ENCODE results near the gene IL17D.
"Not testable (repeated sequence)": the region's sequence is repeated elsewhere in the genome, so short reads cannot be mapped to it uniquely, and the experiment has no call there.

The IL17D gene, protein sequence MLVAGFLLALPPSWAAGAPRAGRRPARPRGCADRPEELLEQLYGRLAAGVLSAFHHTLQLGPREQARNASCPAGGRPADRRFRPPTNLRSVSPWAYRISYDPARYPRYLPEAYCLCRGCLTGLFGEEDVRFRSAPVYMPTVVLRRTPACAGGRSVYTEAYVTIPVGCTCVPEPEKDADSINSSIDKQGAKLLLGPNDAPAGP

DNA sequence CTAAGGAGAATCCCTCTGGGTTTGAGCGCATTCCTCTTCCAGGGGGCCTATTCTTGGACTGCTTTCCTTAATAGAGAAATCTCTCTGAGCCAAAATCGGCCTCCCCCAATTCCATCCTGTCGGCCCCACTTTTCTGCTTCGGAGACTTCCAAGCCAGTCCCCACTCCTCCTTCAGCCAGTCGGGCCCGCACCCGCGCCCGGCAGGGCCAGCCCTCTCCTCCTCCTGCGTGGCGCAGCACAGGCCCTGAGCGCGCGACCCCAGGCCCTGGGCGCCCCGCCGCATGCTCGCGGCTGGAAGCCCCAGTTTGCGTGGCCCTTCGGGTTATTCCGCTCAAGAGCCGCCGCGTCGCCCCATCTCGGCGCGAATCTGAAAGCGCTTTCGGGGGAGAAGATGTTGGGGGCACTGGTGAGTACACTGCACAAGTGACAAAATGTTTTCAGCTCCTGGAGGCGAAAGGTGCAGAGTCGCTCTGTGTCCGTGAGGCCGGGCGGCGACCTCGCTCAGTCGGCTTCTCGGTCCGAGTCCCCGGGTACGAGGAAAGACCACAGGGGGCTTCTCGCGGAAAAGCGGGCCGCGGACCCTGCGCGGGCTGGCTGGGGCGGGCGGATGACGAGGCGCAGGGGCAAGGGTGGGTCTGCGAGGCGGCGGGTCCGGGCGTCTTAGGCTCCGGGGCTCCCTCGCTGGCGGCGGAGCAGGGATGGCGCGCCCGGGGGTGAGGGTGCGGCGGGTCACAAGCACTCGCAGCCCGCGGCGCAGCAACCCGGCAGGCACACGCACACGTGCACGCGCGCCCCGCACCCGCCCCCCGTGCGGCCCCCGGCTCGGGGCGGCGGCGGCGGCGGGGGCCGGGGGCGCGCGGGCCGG lies at the start of gene IL17D:
Gene IL17D, plus strand, starts transcription at position 785 of the 865 bp plus-strand sequence. CDS start 303 bp downstream, outside the sequence.
- DNase-seq = no peak

DNA sequence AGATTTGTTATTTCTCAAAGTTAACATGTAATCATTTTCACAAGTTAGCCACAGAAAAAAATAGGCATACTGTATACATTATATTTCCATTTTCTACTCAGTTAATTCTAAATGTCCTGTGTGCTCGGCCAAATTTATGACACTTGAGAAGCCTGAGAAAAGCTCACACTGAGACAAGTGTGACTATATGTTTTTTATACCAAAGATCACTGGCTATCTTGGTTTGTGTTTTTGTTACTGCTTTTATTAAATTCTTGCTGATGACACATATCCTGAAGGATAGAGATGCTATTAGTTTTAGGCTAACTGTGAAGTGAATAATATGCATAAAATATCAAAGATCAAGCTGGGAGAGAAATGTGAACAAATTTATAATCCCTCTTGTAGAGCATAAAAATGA lies 49.3 kb upstream of the IL17D start:
- no peak for DNase-seq

DNA sequence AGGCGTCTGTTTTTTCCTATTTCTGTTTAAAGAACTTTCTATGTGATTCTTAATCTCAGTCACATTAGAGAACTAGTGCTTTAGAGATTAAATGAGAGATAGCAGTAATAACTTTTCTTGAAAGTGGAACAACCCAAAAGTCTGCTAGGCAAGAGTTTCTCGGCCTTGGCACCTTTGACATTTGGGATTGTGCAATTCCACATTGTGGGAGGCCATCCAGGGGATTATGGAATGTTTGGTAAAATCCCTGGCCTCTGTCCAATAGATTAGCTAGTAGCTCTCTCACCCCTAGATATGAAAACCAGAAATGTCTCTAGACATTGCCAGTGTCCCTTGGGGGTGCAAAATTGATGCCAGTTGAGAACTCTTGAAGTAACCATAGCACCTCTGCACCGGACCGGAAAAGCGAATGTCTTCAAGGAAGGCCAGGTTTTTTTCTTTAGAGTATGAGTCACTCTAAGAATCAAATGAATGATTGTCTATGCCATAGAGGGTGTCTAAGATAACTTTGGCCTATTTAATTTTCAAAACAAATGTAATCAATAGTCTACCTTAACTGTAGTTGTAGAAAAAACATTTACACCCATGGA lies 45.0 kb upstream of the IL17D start:
- DNase-seq = no peak

DNA sequence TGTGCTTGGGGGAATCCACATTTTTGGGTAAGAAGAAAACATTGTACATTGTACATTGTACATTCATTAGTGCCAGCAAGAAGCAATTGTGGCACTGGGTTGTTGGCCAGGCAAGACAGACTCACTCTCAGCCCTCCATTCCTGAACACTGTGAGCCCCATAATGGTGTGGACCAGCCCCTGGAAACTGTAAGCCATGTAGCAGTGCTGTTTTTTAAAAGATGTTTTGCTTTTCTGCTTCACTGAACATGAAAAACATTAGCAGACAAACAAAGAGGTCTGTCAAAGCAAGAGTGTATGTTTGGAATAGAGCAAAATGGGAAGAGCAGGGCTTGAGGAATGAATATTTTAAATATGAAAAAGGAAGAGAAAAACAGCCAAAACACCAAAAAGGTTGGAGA lies 39.1 kb upstream of the IL17D start:
- DNase-seq = no peak

DNA sequence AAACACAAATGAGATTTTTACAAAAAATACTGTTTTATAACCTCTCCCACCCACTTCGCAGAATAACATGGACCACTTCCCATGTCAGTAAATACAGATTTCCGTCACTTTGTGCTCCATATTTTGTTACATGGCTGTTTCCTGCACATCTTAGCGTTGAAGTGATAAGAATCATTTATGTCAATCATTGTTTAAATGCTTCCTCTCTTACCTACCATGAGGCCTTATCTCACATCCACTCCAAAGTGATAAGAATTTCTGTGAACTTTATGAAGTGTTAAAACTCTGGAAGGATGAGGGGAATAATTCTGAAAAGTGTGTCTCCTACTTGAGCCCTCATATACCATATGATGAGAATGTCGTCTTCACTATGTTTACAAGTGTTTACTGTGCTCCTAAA lies 36.6 kb upstream of the IL17D start:
- DNase-seq = no peak

DNA sequence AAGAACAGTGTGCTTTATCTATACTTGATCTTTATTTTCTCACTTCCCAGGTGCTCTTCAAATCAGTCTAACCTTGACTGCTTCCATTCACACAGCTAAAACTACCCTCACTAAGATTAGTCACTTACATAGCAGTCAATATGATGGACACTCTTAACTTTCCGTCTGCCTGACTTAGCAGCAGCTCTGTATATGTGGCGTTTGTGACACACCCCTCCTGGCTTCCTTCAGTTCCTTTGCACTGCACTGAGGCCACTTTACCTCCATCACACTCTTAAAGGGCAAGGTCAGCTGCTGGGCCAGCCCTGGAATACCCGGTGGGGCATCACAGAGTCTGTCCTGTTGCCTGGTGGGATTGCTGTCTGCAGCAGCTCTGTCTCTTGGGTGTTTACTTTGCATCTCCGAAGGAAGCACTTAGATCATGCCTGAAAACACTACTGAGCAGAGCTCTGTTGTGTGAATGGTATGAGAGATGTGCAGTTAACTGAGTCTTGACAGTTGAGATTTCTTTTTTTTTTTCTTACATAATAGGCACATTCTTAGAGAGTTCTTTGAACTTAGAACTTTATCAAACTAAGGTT lies 35.6 kb upstream of the IL17D start:
- no peak for DNase-seq

DNA sequence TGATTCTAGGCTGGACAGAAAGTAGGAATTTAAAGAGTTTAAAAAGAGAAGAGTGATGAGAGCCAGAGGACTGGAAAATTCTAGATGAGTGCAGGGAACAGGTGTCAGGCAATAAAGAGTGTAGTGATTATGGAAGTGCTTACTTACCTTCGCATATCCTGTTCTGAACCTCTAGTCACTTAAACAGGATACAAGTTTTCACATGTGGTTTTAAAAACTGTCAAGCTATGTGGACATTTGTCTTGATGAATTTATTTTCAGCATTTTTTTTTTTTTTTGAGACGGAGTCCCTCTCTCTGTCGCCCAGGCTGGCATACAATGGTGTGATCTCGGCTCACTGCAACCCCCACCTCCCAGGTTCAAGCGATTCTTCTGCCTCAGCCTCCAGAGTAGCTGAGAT lies 34.3 kb upstream of the IL17D start:
- DNase-seq = no peak

DNA sequence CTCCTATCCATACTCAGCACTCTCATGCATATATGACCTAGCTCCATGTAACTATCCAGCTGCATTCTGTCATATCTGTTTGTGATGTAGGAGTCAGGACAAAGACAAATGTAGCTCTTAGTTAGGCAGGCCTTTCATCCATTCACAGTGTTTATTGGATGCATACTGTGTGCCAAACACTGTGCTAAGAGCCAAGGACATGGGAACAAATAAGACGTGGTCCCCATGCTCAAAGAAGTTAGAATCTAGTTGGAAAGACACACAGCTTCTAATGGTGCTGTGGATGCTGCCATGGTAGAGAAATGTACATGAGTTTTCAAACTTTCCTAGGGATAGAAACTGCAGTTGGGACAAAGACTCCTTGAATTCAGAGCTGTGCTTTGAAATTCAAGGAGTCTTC lies 31.7 kb upstream of the IL17D start:
- no peak for DNase-seq

DNA sequence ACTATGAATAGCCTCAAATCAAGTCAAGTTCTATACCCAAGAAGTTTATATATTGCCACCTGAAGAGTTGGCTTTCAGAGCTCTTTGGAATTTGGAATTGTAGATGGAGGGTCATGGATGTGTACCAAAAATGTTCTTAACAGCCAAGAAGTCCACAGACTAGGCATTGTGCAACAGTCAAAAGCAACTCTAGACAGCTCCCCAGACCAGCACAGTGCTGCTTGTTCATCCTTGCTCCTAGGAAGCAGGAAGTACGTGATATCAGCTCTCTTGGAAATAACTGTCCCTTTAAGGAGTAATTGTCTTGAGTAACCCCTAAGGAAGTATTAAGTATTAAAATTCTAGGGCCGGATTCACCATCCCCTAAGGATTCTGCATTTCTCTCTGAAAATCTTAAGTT lies 30.7 kb upstream of the IL17D start:
- no peak for DNase-seq

DNA sequence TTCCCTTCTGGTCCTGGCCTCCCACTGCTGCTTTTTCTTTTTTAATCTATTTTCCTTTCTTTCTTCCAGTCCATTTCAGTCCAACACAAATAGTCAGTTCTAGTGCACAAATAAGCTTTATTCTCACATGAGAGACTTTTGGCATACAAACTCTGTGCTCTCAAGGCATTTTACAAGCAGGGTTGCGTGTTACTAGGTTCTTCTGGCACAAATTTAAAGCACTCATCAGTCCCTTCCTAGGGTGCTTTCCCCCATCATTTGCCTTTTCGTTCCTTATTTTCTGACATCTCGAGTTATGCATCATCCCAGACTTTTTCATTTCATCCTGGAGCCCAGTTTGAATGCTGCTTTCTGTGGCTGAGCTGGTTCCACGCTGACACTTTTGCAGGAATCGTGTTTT lies 29.8 kb upstream of the IL17D start:
- no peak for DNase-seq

DNA sequence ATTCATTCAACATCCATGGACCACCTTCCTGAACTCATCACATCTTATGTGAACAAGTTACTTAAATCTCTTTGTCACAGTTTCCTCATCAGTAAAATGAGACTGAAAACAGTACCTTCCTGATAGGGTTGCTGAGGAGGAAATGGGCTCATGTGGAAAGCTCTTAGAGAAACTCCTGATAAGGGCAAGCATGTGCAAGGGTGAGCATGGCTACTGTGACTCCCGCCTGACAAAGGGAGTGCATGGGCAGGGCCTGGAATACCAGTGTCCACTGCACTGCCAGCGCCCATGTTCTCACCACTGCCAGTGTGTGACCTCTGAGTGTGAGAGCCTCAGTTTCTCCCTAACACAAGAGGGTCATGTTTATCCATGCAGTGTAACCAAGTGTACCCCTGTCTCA lies 27.3 kb upstream of the IL17D start:
- DNase-seq = no peak

DNA sequence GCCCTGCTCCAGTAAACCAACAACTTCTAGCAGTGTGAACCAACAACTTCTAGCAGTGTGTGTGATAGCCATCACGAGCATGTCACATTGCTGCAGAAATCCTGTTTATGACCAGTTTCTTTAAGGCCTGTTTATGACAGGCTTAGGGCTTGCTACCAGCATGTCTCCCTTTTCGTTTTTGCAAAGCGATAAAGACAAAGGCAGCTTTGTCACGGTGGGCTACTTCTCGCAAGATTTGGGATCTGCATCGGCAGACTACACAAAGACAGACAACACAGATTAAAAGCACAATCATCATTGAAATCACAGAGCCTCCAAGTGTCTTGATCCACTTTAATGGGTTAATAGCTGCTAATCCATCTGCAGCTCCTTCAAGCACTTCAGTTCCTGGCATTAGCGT lies 24.9 kb upstream of the IL17D start:
- DNase-seq = not testable (repeated sequence)

DNA sequence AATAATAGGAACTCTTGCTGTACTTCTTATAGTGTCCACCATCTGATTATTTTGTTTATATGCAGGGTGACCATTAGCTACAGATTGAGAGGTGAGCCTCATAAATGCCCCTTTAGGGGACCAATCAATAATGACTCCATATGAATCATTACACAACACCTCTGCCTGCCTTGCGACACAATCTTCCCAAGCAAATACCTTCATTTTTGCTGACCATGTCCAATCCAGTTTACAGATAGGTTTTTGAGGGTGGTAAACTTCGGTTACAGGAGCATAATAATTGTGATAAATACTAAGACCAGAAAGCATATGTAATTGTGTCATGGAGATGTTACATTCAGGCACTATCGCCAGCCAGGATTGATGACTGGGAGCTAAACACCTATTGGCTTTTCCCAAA lies 23.6 kb upstream of the IL17D start:
- no peak for DNase-seq

DNA sequence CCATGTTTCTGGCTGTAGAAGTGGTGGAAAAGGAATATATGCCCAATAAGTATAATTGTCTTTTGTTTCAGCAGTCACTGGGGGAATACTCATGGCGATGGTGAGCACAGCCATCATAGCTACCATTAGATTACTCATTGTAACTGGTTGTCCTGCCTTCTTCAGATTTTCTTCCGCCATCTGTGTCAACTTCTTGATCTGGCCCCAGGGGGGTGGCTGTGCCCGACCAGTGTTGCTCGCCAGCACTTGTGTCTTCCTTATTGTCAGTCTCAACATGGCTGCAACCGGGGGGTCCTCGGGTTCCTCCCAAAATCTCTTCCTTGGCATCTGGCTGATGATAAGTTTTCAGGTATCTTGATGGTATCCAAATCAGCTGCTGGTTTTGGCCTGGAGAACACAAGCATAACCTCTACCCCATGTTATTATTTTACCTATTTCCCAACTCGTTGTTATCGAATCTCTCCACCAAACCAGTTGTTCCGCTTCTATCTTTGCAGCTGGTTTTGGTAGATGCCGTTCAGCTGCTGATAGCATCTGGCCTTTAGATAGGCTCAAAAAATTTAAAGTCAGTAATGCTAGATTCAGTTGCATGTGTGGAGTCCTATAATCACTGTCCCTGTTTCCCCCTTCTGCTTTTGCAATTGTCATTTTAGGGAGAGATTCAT lies 23.0 kb upstream of the IL17D start:
- no peak for DNase-seq

DNA sequence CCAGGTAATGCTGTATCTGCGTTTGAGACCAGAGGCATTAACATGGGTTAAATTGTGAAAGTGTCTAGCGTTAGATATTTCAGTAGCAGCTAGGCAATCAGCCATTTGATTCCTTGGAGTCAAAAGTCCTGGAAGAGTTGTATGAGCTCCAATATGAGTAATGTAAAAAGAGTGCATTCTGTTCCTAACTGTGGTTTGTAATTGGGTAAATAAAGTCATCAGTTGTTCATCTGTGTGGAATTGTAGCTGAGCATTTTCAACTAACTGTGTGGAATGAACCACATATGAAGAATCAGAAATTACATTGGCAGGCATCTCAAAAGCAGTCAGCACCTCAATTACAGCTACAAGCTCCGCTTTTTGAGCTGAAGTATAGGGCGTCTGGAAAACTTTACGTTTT lies 22.0 kb upstream of the IL17D start:
- DNase-seq = not testable (repeated sequence)

DNA sequence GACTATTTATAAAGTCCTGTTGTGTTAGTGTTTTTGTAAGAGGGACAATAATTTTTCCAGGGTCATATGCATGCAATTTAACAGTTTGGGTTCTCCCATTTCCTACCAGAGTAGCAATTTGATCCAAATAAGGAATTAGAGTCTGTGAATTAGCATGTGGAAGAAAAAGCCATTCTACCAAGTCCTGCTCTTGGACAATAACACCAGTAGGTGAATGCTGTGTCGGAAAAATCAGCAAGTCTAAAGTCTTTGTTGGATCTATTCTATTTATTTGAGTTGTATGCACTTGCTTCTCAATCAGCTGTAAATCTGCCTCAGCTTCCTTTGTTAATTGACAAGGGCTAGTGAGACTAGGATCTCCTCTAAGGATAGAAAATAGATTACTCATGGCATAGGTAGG lies 21.4 kb upstream of the IL17D start:
- no peak for DNase-seq

DNA sequence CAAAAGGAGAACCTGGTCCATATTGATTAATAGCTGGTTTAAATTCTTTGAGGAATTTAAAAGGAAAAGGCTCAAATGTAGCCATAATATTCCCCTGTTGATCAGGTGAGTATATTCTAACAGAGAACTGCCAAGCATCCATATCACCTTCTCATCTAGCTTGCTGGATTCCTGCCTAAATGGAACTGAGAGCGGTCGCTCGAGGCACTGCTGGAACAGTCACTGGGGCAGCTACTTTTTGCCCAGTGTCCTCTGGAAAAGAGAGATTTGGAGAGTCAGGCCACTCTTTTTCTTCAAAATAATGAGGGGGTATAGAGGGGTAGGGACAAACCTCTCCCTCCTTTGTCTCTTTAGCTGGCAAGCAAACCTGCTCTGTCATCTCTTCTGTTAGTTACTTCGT lies 19.5 kb upstream of the IL17D start:
- no peak for DNase-seq

DNA sequence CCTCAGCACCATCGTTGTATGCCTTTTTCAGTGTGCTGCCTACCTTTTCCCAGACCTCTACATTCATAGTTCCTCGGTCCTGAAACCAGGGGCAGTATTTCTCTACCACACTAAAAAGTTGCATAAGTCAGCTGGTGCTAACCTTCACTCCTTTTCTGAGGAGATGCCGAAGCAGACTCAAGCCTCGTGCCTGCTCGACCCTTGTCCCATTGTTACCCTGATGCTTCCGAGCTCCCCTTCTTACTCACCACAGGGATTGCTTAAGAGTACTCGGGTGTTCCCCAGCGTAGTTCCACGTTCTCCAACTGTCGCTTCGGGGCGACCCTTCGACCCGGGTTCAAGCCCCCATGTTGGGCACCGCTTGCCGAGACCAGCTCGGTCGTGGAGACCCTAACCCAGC lies 19.0 kb upstream of the IL17D start:
- DNase-seq = no peak

DNA sequence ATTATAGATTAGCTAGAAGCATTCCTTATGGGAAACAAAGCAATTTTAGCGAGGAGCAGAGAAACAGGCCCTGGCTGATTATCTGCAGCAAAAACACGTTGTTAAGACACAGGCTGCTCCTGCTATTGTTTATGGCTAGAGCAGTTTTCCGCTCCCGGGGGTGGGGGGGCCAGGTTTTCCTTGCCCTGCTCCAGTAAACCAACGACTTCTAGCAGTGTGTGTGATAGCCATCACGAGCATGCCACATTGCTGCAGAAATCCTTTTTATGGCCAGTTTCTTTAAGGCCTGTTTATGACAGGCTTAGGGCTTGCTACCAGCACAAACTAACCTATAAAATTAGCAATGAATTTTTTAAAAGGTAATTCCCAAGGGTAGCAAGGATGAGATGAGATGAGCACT lies 18.4 kb upstream of the IL17D start:
- no peak for DNase-seq

DNA sequence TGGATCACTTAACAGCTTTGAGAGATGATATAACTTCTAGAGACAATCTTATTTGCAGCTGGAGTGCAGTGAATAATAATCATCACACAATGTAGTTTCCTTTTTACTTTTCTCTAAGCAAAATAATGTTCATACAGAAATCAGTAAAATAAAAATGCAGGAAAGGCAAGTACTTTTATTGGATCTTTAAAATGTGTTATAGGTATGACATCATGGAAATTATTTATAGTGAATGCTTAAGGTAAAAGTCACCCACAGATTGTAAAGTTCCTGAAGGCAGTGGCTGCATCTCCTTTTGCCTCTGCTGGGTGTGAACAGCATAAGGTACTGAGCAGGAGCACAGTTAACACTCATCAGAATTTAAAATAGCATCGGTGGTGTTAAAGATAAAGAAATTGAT lies 17.3 kb upstream of the IL17D start:
- DNase-seq = no peak

DNA sequence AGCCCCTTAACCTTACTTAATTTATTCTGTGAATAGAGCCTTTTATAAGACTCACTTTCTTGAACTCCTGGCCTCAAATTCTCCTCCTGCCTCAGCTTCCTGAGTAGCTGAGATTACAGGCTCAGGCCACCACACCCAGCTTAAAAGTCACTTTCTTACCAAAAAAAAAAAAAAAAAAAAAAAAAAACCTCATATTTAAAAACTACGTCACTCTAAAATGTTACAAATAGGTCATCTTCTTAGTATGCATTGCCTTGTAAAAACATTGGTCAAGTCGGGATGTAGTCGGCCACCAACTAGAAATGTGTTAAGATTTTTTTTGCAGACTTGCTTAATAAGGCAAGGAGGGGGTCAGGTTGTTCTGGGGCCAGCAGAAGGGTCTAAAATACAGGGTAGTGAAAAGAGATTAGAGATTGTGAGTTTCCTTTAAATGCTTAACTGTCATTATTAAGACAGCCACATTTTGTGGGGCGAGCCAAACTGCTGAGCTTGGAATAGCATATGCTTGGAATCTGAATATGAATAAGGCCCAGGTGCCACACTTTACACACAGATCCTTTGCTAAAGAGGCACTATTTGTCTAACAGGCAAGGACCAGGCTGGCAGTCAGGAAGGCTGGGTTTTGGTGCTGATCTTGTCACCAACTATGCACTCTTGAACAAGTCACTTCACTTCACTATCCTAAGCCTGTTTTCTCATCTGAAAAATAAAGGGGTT lies 16.5 kb upstream of the IL17D start:
- no peak for DNase-seq

DNA sequence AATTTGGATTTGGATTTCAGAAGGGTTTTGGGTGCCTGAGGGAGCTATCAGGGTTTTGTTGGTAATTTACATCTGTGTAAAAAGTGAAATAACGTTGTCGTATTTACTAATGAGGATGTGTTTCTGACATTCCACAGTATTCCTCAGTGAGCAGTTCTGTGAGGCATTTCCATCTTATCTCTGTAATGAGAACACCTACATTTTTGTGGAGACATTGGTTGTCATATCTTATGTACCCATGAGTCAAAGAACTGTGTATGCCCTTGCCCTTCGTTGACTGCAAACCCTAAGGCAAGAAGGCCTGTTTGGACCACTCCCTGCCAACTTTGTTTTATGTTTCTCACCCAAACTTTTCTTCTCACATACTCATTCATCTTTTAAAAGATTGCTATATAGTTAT lies 14.2 kb upstream of the IL17D start:
- DNase-seq = no peak

DNA sequence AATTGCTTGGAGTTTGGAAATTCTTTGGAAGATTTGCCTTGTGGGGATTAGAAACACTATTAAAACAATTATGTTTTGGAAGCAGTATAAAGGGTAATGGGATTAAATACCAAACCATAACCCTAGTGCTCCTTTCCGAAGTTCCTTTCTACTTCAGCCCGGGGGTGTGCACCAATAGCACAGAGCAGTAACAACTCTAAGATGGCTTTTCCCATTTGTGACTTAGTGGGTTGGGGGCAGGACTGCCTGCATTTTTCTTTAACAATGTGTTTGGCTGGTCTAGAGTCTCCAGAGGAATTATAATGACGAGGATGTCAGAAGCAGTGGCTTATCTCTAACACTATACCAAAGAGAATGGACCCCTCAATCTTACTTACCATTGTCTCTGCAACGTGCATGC lies 11.9 kb upstream of the IL17D start:
- no peak for DNase-seq
